DLD1 (cell line): ENCODE measurements around the gene RFX3.

Experiments used
- in situ Hi-C: cut with HindIII; loops from 2 replicates; pipeline ENCODE4 v1.10.0; 2017; ENCODE audit warnings: low sequenced_read_pairs

RFX3 gene

GRCh38 chr9:3237121-3237520 lies 288.7 kb downstream of the RFX3 start:
- in situ Hi-C loops, result no loop called here

- in situ Hi-C loops, result no loop called here
These were observed 290.3 kb downstream of the RFX3 start for GRCh38 chr9:3235497-3235896.

GRCh38 chr9:3224931-3225330 lies 300.9 kb downstream of the RFX3 start:
- in situ Hi-C loops, result no loop called here

- in situ Hi-C loops, result no loop called here
These were observed 310.1 kb downstream of the RFX3 start for GRCh38 chr9:3215658-3216057.

GRCh38 chr9:3214741-3215140 lies 311.1 kb downstream of the RFX3 start:
- in situ Hi-C loops, result no loop called here

- in situ Hi-C loops, result no loop called here
These were observed 320.2 kb downstream of the RFX3 start for GRCh38 chr9:3205421-3206095.

- in situ Hi-C loops, result no loop called here
These were observed 325.4 kb downstream of the RFX3 start for GRCh38 chr9:3200331-3200774.

GRCh38 chr9:3193791-3194190 lies 332.0 kb downstream of the RFX3 start:
- in situ Hi-C loops, result no loop called here

- in situ Hi-C loops, result no loop called here
These were observed 334.1 kb downstream of the RFX3 start for GRCh38 chr9:3191715-3192114.

GRCh38 chr9:3189113-3189861 lies 336.5 kb downstream of the RFX3 start:
- in situ Hi-C loops, result no loop called here

GRCh38 chr9:3186751-3187150 lies 339.1 kb downstream of the RFX3 start:
- in situ Hi-C loops, result no loop called here

GRCh38 chr9:3181049-3181953 lies 344.5 kb downstream of the RFX3 start:
- in situ Hi-C loops, result no loop called here

- in situ Hi-C loops, result no loop called here
These were observed 345.1 kb downstream of the RFX3 start for GRCh38 chr9:3180696-3181048.

GRCh38 chr9:3179711-3180110 lies 346.1 kb downstream of the RFX3 start:
- in situ Hi-C loops, result loop anchor here (5.0 kb wide), 1 partner anchor 47 kb away; no protein-coding TSS in a partner anchor

- in situ Hi-C loops, result loop anchor here (5.0 kb wide), 1 partner anchor 46 kb away; no protein-coding TSS in a partner anchor
These were observed 347.9 kb downstream of the RFX3 start for GRCh38 chr9:3177936-3178335.

GRCh38 chr9:3177146-3177761 lies 348.5 kb downstream of the RFX3 start:
- in situ Hi-C loops, result loop anchor here (5.0 kb wide), 1 partner anchor 45 kb away; no protein-coding TSS in a partner anchor

- in situ Hi-C loops, result no loop called here
These were observed 352.4 kb downstream of the RFX3 start for GRCh38 chr9:3173374-3173773.

GRCh38 chr9:3170819-3171218 lies 355.0 kb downstream of the RFX3 start:
- in situ Hi-C loops, result no loop called here
